ENCODE data around the gene UCP1.

DNA sequence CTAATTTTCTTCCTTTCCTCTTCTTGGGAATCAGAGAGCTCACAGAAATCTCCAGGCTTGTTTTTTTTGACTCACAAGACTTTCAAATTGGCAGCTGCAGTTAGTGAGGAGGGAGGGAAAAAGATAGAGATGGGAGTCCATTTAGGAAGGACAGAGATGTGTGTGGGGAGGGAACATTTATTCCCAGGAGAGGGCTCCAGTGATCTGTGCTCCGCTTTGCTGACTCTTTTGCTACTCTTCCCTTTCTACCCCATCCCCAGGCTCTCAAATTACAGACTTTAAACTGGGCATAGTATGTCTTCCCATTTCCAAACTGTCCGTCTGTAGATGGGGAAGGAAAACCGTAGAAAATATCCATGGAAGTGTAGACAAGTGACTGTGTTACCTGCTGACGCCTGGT lies 39.1 kb upstream of the UCP1 start:
- TF ChIP-seq, protein P1, sequence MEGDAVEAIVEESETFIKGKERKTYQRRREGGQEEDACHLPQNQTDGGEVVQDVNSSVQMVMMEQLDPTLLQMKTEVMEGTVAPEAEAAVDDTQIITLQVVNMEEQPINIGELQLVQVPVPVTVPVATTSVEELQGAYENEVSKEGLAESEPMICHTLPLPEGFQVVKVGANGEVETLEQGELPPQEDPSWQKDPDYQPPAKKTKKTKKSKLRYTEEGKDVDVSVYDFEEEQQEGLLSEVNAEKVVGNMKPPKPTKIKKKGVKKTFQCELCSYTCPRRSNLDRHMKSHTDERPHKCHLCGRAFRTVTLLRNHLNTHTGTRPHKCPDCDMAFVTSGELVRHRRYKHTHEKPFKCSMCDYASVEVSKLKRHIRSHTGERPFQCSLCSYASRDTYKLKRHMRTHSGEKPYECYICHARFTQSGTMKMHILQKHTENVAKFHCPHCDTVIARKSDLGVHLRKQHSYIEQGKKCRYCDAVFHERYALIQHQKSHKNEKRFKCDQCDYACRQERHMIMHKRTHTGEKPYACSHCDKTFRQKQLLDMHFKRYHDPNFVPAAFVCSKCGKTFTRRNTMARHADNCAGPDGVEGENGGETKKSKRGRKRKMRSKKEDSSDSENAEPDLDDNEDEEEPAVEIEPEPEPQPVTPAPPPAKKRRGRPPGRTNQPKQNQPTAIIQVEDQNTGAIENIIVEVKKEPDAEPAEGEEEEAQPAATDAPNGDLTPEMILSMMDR (IDR thresholded peaks at IDR 0.05) = no peak
- no peak for TF ChIP-seq ZFX (IDR thresholded peaks at IDR 0.05; ENCODE audit: borderline replicate concordance)
